CD4-positive, alpha-beta T cell treated with Interleukin-6 at 100 ng/mL for 8 hours (primary cell): Measurements from ENCODE around the gene SPATA25.
"Not testable (repeated sequence)": the region's sequence is repeated elsewhere in the genome, so short reads cannot be mapped to it uniquely, and the experiment has no call there.

Source experiments
- DNase-seq: peaks from one replicate; pipeline ENCODE4 v3.0.0-alpha.2; 2020; ENCODE audit warnings: mixed read lengths, low spot score

Gene SPATA25

GRCh38 chr20:45913116-45913515 lies 25.7 kb upstream of the SPATA25 start:
- no peak for DNase-seq

DNA sequence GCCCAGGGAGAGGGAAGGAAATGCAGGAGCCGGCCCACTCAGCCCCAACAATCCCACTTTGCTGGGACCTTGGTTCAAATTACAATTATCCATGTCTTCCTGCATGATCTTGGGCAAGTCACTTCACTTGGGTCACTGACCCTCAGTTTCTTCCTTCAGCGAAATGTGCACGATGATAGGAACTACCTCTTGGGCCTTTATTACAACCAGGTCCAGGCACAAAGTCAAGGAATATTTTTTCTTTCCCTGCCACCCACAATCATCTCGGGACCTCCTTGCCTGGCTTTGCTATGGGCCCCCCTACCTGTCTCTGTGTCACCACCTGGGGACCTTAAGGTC lies 24.9 kb upstream of the SPATA25 start:
- DNase-seq: no peak

DNA sequence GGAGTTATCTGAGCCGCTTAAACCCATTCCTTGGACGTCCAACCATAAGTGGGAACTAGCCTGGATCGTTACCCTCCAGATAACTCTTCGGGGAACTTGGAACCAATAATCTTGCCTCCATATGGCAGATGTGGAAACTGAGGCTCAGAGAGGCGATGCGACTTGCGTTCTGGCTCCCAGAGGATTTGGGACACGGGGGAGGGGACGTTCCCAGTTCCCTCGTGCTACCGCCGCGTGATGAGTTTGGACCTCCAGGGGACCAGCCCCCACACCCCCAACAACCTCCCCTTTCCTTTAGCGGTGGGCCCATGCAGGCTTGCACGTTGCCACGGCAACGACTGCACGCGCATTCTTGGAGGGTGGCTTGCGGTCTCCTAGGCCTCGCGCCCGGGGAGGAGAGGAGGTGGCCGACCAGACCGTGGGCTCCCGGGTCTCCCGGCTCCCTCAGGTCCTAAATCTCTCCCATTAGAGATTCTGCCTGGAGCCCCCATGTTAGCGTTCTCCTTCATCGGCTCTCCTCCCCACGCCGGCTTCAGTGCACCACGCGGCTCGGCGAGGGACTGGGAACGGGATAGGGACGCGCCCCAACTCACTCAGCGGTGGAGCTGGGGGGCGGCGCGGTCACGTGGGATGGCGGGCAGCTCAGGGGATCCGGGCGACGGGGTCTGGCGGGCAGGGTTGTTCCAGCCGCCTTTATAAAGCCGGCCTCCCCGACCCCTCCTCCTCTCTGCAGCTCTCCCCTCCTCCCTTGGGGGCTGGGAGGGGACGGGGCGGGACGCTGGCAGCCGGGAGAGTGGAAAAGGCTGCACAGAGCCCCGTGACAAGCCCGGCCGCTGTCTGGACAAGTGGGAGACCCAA lies 24.3 kb upstream of the SPATA25 start, which contains the start of gene PLTP:
Gene PLTP (minus strand): TSS at position 670 of the 858 bp plus-strand sequence. CDS start 703 bp downstream, outside the sequence.
- DNase-seq: peak; percentile 14

DNA sequence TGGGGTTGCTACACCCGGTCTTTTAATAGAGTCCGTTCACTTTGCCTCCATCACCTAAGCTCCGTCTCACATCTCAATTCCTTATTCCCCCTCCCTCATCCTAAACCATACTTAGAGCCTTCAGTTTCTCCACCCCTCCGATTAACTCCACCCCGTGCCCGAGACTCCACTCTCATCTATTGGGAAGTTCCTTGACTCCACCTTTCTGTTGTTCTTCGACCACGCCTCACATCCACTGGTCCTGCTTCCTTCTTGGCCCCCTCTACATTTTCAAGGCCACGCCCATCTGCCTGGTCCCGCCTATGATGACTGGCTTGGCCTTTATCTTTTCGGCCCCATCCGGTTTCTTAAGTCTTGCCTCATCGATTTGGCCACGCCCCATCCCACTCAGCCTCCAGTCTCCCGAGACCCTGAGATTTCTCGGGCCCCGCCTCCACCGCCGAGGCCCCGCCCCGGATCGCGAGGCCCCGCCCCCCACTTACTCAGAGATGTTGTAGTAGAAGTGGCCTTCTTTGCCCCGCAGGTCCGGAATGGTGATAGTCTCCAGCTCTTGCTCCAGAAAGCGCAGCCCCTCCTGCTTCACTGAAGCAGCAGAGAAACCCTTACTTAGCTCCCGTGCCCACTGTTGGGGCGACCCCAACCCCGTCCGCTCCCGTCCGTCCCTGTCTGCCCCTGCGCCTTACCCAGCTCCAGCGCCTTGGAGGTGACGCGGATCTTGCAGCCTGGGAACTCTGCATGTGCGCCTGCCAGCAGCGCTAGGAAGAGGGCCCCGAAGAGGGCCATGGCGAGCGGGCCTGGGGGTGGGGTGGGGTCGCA lies 23.5 kb upstream of the SPATA25 start:
- DNase-seq: peak; percentile 85

- no peak for DNase-seq
These were observed 22.6 kb upstream of the SPATA25 start for GRCh38 chr20:45909817-45910669.

DNA sequence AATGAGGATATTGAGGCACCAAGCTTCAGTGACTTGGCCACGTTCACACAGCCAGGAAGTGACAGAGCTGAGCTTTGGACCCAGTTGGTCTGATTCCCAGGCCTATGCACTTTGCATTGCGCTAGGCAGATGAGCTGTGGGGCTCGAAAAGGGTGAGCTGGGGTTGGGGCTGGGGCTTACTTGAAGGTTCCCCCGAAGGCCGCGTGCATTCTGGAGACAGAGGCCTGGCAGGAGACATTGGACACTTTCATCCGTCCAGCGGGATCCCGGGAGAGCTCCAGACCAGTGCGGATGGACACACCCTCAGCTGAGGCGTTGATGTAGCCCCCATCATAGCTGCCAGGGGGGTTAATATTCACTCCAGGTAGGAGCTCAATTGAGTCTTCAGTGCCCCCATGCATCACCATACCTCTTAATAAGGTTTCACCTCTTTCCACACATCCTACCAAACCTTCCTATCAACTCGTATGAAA lies 21.9 kb upstream of the SPATA25 start:
- no peak for DNase-seq

- DNase-seq: no peak
These were observed 20.7 kb upstream of the SPATA25 start for GRCh38 chr20:45908084-45908483.

- DNase-seq: no peak
These were observed 20.0 kb upstream of the SPATA25 start for GRCh38 chr20:45907219-45907948.

DNA sequence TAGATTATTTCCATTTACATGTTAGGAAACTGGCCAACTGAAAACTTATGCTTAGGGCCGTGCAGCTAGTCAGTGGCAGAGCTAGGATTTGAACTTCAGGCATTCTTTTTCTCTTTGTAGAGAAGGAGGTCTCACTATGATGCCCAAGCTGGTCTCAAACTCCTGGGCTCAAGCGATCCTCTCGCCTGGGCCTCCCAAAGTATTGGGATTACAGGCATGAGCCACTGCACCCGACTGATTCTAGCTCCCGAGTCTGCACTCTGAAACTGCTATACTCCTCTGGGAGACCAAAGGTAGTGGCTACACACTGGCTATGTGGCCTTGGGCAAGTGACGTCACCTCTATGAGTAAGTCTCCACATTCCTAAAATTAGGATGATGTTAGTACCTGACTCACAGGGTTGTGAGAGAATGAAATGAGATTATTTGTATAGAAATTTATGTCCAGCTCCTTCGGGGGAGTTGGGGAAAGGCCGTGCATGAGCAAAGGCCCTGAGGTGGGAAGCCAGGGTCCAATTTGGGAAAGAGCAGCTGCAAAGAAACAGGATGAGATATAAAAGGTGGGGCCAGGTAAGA lies 18.2 kb upstream of the SPATA25 start:
- no peak for DNase-seq

DNA sequence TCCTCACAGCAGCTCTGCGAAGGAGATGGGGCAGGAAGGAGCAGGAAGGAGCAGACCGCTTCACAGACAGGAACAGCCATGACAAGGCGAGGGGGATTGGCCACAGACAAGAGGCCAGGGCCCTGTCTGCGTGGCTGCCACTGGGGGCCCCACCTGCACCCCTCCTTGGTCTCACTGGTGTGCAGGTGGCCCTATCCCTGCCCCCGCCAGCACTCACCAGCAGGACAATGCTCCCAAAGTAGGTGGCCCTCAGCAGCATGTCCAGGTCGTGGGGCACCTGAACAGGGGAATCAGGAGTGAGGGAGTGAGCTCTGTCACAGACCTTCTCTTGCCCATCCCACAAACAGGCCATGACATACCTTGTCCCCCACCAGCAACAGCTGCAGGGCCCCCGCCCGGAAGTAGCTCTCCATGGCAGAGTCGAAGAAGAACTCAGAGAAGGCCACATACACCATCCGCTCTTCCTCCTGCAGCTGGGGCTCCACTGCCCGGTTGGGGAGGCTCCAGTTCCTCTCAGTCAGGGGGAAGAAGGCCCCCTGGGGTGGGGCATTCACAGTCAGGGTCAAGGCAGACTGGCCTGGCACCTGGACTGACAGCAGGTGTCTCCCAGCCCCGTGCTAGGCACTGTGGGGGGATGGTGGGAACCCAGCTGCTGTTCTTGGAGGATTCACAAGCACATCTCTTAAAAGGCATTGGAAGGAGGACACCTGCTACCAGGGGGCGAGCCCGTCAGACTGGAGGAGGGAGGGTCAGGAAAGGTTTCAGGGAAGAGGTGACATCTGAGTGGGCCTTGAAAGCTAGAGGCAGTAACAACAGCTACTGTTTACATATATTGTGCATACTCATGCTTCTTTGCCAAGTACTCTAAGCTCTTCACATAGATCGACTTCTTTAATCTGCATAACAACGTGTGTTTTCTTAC lies 17.4 kb upstream of the SPATA25 start:
- no peak for DNase-seq

- no peak for DNase-seq
These were observed 14.8 kb upstream of the SPATA25 start for GRCh38 chr20:45902199-45902701.

- DNase-seq: not testable (repeated sequence)
These were observed 13.9 kb upstream of the SPATA25 start for GRCh38 chr20:45901332-45901731.

- no peak for DNase-seq
These were observed 11.8 kb upstream of the SPATA25 start for GRCh38 chr20:45899046-45899835.

DNA sequence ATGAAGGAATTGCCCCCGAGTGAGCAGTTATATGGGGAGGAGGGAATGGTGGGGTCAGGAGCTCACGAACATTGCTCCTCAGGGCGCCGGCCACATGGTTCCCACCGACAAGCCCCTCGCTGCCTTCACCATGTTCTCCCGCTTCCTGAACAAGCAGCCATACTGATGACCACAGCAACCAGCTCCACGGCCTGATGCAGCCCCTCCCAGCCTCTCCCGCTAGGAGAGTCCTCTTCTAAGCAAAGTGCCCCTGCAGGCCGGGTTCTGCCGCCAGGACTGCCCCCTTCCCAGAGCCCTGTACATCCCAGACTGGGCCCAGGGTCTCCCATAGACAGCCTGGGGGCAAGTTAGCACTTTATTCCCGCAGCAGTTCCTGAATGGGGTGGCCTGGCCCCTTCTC lies 10.9 kb upstream of the SPATA25 start:
- DNase-seq: no peak

DNA sequence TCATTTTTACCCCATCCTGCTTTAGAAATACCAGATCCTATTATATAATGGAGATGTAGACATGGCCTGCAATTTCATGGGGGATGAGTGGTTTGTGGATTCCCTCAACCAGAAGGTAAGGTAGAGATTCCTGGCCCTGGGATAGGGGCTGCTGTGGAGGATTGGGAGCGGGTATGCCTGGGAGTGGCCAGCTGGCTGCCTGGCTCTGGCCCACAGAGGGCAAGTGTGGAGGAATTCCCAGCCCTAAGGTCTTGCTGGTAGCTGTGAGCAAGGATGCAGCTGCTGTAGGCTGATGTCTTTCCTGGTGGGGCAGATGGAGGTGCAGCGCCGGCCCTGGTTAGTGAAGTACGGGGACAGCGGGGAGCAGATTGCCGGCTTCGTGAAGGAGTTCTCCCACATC lies 10.3 kb upstream of the SPATA25 start:
- DNase-seq: no peak

GRCh38 chr20:45897289-45897688 lies 9.9 kb upstream of the SPATA25 start:
- DNase-seq: no peak

DNA sequence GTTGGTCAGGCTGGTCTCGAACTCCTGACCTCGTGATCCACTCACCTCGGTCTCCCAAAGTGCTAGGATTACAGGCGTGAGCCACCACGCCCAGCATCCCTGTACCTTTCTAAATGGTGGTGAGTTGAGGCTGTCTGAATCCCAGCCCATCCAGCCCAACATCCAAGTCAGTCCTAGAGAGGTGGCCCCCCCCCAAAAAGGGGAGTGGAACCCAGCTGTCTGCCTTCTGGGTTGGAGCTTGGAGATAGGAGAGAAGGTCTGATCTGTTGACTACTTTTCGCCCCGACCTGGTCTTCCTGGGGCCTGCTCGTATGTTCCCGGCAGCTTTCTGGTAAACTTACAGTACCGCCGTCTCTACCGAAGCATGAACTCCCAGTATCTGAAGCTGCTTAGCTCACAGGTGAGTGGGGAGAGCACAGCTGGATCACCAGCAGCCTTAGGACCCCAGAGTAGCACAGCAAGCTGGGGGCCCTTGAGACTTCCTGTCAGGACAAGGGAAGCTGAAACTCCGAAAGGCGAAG lies 9.3 kb upstream of the SPATA25 start:
- DNase-seq: no peak

- no peak for DNase-seq
These were observed 7.4 kb upstream of the SPATA25 start for GRCh38 chr20:45894797-45895196.

DNA sequence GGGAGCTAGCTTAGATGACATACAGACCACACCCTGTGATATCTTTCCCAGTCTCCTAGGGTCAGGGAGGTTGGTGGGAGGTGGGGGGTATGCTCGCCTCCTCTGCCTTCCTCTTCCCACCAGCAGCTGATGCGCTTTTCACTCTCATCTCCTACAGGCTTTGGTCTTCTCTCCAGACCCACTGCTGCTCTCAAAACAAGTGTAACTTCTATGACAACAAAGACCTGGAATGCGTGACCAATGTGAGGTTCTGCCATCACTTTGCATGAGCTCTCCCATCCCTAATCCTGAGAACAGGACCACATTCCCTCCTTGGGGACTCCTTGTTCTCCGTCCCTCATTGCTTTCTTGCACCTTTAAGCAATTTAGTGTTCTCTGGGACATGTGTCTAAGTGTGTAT lies 6.4 kb upstream of the SPATA25 start:
- DNase-seq: no peak
